ENCODE results near the gene CNOT10. TPM values are rescaled to one million over a fixed set of nuclear protein-coding genes. Genes with fewer than 3 reads are reported as not detected.

CNOT10 gene
- total RNA-seq, 1 donor from 2014 or later = 35.7 TPM

DNA sequence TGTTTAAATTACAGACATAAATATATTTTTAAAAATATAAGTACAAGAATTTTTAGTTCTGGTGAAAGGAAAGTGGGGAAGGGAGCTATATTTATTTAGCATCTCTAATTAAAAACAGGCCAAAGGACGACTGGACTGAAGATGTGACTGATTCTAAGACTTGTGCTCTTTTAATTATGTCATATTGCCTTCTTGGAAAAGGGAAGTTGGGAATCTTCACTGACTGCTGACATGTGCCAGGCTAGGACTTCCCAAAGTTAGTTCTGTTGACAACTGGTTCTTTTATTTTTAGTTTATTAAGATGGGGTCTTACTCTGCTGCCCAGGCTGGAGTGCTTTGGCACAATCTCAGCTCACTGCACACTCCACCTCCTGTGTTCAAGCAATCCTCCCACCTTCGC is 13.5 kb downstream of the CNOT10 start:
- no peaks in the 10 kb centered on the region for H3K9me3 ChIP-seq
- no peak for DNase-seq
- no peak overlapping the region for H3K27ac ChIP-seq
- ATAC-seq = peak in 1 of 2 donors; percentile 23
- peaks cover 14% of the 10 kb centered on the region for H3K4me1 ChIP-seq
- H3K4me3 ChIP-seq = no peak overlapping the region
- H3K27me3 ChIP-seq (ENCODE audit: low read depth) = no peaks in the 10 kb centered on the region
- intact Hi-C loops (cut with DNase I) = no loop called here
- H3K36me3 ChIP-seq = peaks cover 2% of the 10 kb centered on the region
- no peak for TF ChIP-seq CTCF (IDR thresholded peaks at IDR 0.05)

DNA sequence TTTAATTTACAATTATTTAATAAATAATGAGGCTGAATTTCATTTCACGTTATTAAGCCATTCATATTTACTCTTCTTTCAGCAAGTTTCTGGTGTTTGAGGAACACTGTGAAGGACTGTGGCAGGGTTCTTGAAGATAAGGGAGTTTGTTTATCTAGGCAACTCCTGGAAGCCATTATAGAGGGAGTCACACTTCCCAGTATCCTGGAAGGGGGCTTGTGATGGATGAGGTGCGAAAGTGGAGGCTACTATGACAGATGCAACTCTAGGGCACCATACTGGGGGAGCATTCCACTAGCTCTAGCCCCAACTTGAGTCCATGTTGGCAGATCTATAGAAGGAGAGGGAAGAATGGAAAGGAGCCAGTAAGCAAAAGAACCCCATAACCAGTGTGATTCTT is 14.4 kb downstream of the CNOT10 start:
- DNase-seq (no peak), ATAC-seq (peak in 1 of 2 donors; percentile 77)
- intact Hi-C loops (cut with DNase I) = no loop called here
- Histone ChIP-seq H3K27me3 (ENCODE audit: low read depth) (no peaks in the 10 kb centered on the region), H3K9me3 (no peaks in the 10 kb centered on the region), H3K27ac (no peak overlapping the region), H3K36me3 (no peaks in the 10 kb centered on the region), H3K4me3 (no peak overlapping the region), H3K4me1 (peaks cover 14% of the 10 kb centered on the region)
- TF ChIP-seq CTCF (IDR thresholded peaks at IDR 0.05) = no peak

- Histone ChIP-seq H3K9me3 (no peaks in the 10 kb centered on the region), H3K4me1 (peaks cover 14% of the 10 kb centered on the region), H3K27me3 (ENCODE audit: low read depth) (no peaks in the 10 kb centered on the region), H3K4me3 (no peak overlapping the region), H3K36me3 (no peaks in the 10 kb centered on the region), H3K27ac (no peak overlapping the region)
- no peak for TF ChIP-seq CTCF (IDR thresholded peaks at IDR 0.05)
- ATAC-seq (no peak), DNase-seq (no peak)
- intact Hi-C loops (cut with DNase I) = no loop called here
Observed at GRCh38 chr3:32700244-32700643, 15.3 kb downstream of the CNOT10 start.

DNA sequence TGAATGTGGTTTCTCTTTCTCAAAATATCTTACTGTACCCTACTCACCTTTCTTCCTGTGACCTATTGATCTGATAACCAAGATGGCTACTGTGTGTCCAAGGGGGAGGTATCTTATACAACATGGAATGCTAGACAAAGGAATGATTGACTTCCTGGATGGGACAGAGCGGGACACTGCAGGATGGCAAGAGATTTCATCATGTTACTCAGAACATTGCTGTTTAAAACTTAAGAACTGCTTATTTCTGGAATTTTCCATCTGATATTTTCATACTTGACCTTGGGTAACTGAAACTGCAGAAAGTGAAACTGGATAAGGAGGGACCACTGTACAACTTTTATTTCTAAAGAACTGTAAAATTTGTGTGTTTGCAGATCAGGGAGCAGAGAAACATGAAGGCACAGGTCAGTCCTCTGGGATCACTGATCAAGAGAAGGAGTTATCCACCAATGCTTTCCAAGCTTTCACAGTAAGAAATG is 18.5 kb downstream of the CNOT10 start:
- H3K4me1 ChIP-seq = peaks cover 21% of the 10 kb centered on the region
- TF ChIP-seq CTCF (IDR thresholded peaks at IDR 0.05) = no peak
- H3K27ac ChIP-seq = no peak overlapping the region
- ATAC-seq (no peak), DNase-seq (no peak)
- no peaks in the 10 kb centered on the region for H3K27me3 ChIP-seq (ENCODE audit: low read depth)
- intact Hi-C loops (cut with DNase I) = no loop called here
- H3K9me3 ChIP-seq = no peaks in the 10 kb centered on the region
- no peaks in the 10 kb centered on the region for H3K36me3 ChIP-seq
- H3K4me3 ChIP-seq = no peak overlapping the region

- DNase-seq = no peak
- intact Hi-C loops (cut with DNase I) = no loop called here
- Histone ChIP-seq H3K9me3 (no peaks in the 10 kb centered on the region), H3K27me3 (ENCODE audit: low read depth) (no peaks in the 10 kb centered on the region), H3K27ac (no peak overlapping the region), H3K36me3 (peaks cover 12% of the 10 kb centered on the region), H3K4me3 (no peak overlapping the region), H3K4me1 (peaks cover 16% of the 10 kb centered on the region)
- TF ChIP-seq CTCF (IDR thresholded peaks at IDR 0.05) = no peak
- ATAC-seq = no peak
Observed at GRCh38 chr3:32705232-32705631, 20.2 kb downstream of the CNOT10 start.
